WTC11 (cell line): ENCODE results near the gene CALN1. TPM values are rescaled to one million over a fixed set of nuclear protein-coding genes. Genes with fewer than 3 reads are reported as not detected.

ENCODE experiments used
- ATF1 ChIP-seq: sonication (generic); formaldehyde crosslinking; IDR thresholded peaks from 2 replicates; pipeline ENCODE4 v1.8.1; 2023; ENCODE audit warnings: mild to moderate bottlenecking, moderate library complexity, missing genetic modification reagents
- ATF6 ChIP-seq: sonication (generic); formaldehyde crosslinking; IDR thresholded peaks from 2 replicates; pipeline ENCODE4 v1.8.1; 2023; ENCODE audit warnings: mild to moderate bottlenecking, missing genetic modification reagents
- E2F5 ChIP-seq: sonication (generic); formaldehyde crosslinking; IDR thresholded peaks from 2 replicates; pipeline ENCODE4 v1.8.1; 2022; ENCODE audit warnings: mild to moderate bottlenecking, moderate library complexity, missing genetic modification reagents
- ELF4 ChIP-seq: sonication (generic); formaldehyde crosslinking; IDR thresholded peaks from 2 replicates; pipeline ENCODE4 v1.8.1; 2022; ENCODE audit warnings: low read depth, mild to moderate bottlenecking, moderate library complexity, missing genetic modification reagents
- ERG ChIP-seq: fragments of 250-450 bp; sonication (Bioruptor Pico); IDR thresholded peaks from 2 replicates; pipeline ENCODE4 v1.8.0; 2021; ENCODE audit warnings: mild to moderate bottlenecking
- ETV6 ChIP-seq: sonication (generic); formaldehyde crosslinking; IDR thresholded peaks from 2 replicates; pipeline ENCODE4 v1.8.1; 2022; ENCODE audit warnings: mild to moderate bottlenecking, missing genetic modification reagents
- FOXK1 ChIP-seq: sonication (generic); formaldehyde crosslinking; IDR thresholded peaks from 2 replicates; pipeline ENCODE4 v1.8.0; 2022; ENCODE audit warnings: mild to moderate bottlenecking, moderate library complexity, missing genetic modification reagents
- GTF2I ChIP-seq: fragments of 250-450 bp; sonication (Bioruptor Pico); conservative IDR thresholded peaks from 2 replicates; pipeline ENCODE4 v1.4.0; 2021; ENCODE audit warnings: mild to moderate bottlenecking
- HMGA2 ChIP-seq: fragments of 250-450 bp; sonication (Bioruptor Pico); IDR thresholded peaks from 2 replicates; pipeline ENCODE4 v1.4.0; 2021; ENCODE audit warnings: mild to moderate bottlenecking, moderate library complexity
- IRF1 ChIP-seq: sonication (generic); formaldehyde crosslinking; IDR thresholded peaks from 2 replicates; pipeline ENCODE4 v1.8.0; 2023; ENCODE audit warnings: missing genetic modification reagents
- IRF2 ChIP-seq: sonication (generic); formaldehyde crosslinking; IDR thresholded peaks from 2 replicates; pipeline ENCODE4 v1.8.0; 2022; ENCODE audit warnings: low read depth, missing genetic modification reagents, borderline replicate concordance
- JUN ChIP-seq: sonication (generic); formaldehyde crosslinking; IDR thresholded peaks from 2 replicates; pipeline ENCODE4 v1.8.0; 2023; ENCODE audit warnings: mild to moderate bottlenecking, missing genetic modification reagents
- MAX ChIP-seq: sonication (generic); formaldehyde crosslinking; IDR thresholded peaks from 2 replicates; pipeline ENCODE4 v1.8.0; 2022; ENCODE audit warnings: mild to moderate bottlenecking, missing genetic modification reagents
- MLX ChIP-seq: sonication (generic); formaldehyde crosslinking; IDR thresholded peaks from 2 replicates; pipeline ENCODE4 v1.8.1; 2023; ENCODE audit warnings: mild to moderate bottlenecking, missing genetic modification reagents, moderate library complexity
- MXD4 ChIP-seq: fragments of 250-450 bp; sonication (Bioruptor Pico); IDR thresholded peaks from 2 replicates; pipeline ENCODE4 v1.8.0; 2021; ENCODE audit warnings: mild to moderate bottlenecking, moderate library complexity, borderline replicate concordance
- NFATC4 ChIP-seq: fragments of 250-450 bp; sonication (Bioruptor Pico); IDR thresholded peaks from 2 replicates; pipeline ENCODE4 v1.9.0; 2021; ENCODE audit warnings: mild to moderate bottlenecking
- NR3C1 ChIP-seq: sonication (generic); formaldehyde crosslinking; conservative IDR thresholded peaks from 2 replicates; pipeline ENCODE4 v1.8.1; 2023; ENCODE audit warnings: low read depth, mild to moderate bottlenecking, missing genetic modification reagents
- OVOL2 ChIP-seq: fragments of 250-450 bp; sonication (Bioruptor Pico); IDR thresholded peaks from 2 replicates; pipeline ENCODE4 v1.9.0; 2021; ENCODE audit warnings: mild to moderate bottlenecking, borderline replicate concordance
- PREB ChIP-seq: sonication (generic); formaldehyde crosslinking; IDR thresholded peaks from 2 replicates; pipeline ENCODE4 v1.8.1; 2022; ENCODE audit warnings: mild to moderate bottlenecking, missing genetic modification reagents, moderate library complexity, borderline replicate concordance
- PRRX2 ChIP-seq: fragments of 250-450 bp; sonication (Bioruptor Pico); IDR thresholded peaks from 2 replicates; pipeline ENCODE4 v1.8.0; 2021; ENCODE audit warnings: mild to moderate bottlenecking
- SOX15 ChIP-seq: fragments of 250-450 bp; sonication (Bioruptor Pico); IDR thresholded peaks from 2 replicates; pipeline ENCODE4 v1.9.0; 2021; ENCODE audit warnings: mild to moderate bottlenecking
- SP1 ChIP-seq: sonication (generic); formaldehyde crosslinking; conservative IDR thresholded peaks from 2 replicates; pipeline ENCODE4 v1.8.1; 2022; ENCODE audit warnings: missing genetic modification reagents
- TEAD1 ChIP-seq: sonication (generic); formaldehyde crosslinking; IDR thresholded peaks from 2 replicates; pipeline ENCODE4 v1.8.0; 2022; ENCODE audit warnings: mild to moderate bottlenecking, missing genetic modification reagents
- USF1 ChIP-seq: sonication (generic); formaldehyde crosslinking; IDR thresholded peaks from 2 replicates; pipeline ENCODE4 v1.8.0; 2022; ENCODE audit warnings: mild to moderate bottlenecking, missing genetic modification reagents
- ZBTB21 ChIP-seq: sonication (generic); formaldehyde crosslinking; IDR thresholded peaks from 2 replicates; pipeline ENCODE4 v1.8.1; 2023; ENCODE audit warnings: mild to moderate bottlenecking, missing genetic modification reagents, borderline replicate concordance
- ZBTB43 ChIP-seq: sonication (generic); formaldehyde crosslinking; IDR thresholded peaks from 2 replicates; pipeline ENCODE4 v1.8.1; 2023; ENCODE audit warnings: mild to moderate bottlenecking, missing genetic modification reagents
- ZNF263 ChIP-seq: sonication (generic); formaldehyde crosslinking; IDR thresholded peaks from 2 replicates; pipeline ENCODE4 v1.8.1; 2022; ENCODE audit warnings: low read depth, mild to moderate bottlenecking, moderate library complexity, missing genetic modification reagents
- ZNF423 ChIP-seq: fragments of 250-450 bp; sonication (Bioruptor Pico); IDR thresholded peaks from 2 replicates; pipeline ENCODE4 v2.1.2; 2022; ENCODE audit warnings: mild to moderate bottlenecking, moderate library complexity
- ZNF512 ChIP-seq: sonication (generic); formaldehyde crosslinking; IDR thresholded peaks from 2 replicates; pipeline ENCODE4 v1.8.1; 2022; ENCODE audit warnings: missing genetic modification reagents, borderline replicate concordance
- total RNA-seq: library from RNA; stranded (reverse); gene quantifications from 3 replicates; pipeline ENCODE4 v1.2.3, GENCODE V29; 2021

Gene CALN1
- total RNA-seq, 1 experiment from 2014 or later, result 10.5 TPM

- TF ChIP-seq OVOL2 (CRISPR knock-in tag) (no peak), SOX15 (CRISPR knock-in tag) (no peak), MAX (peak; percentile 91), MXD4 (CRISPR knock-in tag) (no peak), E2F5 (CRISPR knock-in tag) (peak; percentile 70; the same call in 1 of the 2 replicates), JUN (CRISPR knock-in tag) (no peak), ATF1 (0 out of 2 replicates have a peak, but pooled peaks have one; percentile 30), NFATC4 (CRISPR knock-in tag) (no peak), MLX (no peak), ZBTB43 (CRISPR knock-in tag) (no peak), ERG (CRISPR knock-in tag) (no peak), PREB (no peak), ETV6 (peak; percentile 70; the same call in 1 of the 2 replicates), IRF2 (no peak), ZNF263 (no peak), ZBTB21 (CRISPR knock-in tag) (peak; percentile 51; the same call in 1 of the 2 replicates), ELF4 (CRISPR knock-in tag) (no peak), ZNF512 (no peak), FOXK1 (CRISPR knock-in tag) (0 out of 2 replicates have a peak, but pooled peaks have one; percentile 43), ZNF423 (no peak), USF1 (CRISPR knock-in tag) (peak; percentile 46; the same call in 1 of the 2 replicates), NR3C1 (CRISPR knock-in tag) (no peak), IRF1 (CRISPR knock-in tag) (no peak), HMGA2 (CRISPR knock-in tag) (no peak), SP1 (CRISPR knock-in tag) (no peak), ATF6 (CRISPR knock-in tag) (no peak), PRRX2 (CRISPR knock-in tag) (no peak), GTF2I (CRISPR knock-in tag) (no peak), TEAD1 (no peak)
Observed at GRCh38 chr7:72335561-72336381, 76.4 kb downstream of the CALN1 start (continued).
